ENCODE data around the gene CLASP1.
"Not testable (repeated sequence)": the region's sequence is repeated elsewhere in the genome, so short reads cannot be mapped to it uniquely, and the experiment has no call there.

Gene CLASP1

GRCh38 chr2:121333834-121334558 lies 315.3 kb downstream of the CLASP1 start:
- no peak for TF ChIP-seq GABPA (IDR thresholded peaks at IDR 0.05; ENCODE audit: low read depth)
- H3K27me3 ChIP-seq (ENCODE audit: insufficient read depth, poor library complexity, severe bottlenecking), result no peaks in the 10 kb centered on the region
- no peak overlapping the region for H3K27ac ChIP-seq (replicated peaks)
- no peak overlapping the region for H3K4me3 ChIP-seq (replicated peaks; ENCODE audit: insufficient read depth, low read length)
- no peak for DNase-seq (ENCODE audit: low read depth in 1 of 2, low spot score in 1 of 2)

- Histone ChIP-seq H3K27me3 (ENCODE audit: insufficient read depth, poor library complexity, severe bottlenecking) (no peaks in the 10 kb centered on the region), H3K4me3 (replicated peaks; ENCODE audit: insufficient read depth, low read length) (no peak overlapping the region), H3K27ac (replicated peaks) (no peak overlapping the region)
- no peak for DNase-seq (ENCODE audit: low read depth in 1 of 2, low spot score in 1 of 2)
- TF ChIP-seq CTCF (IDR thresholded peaks at IDR 0.05; ENCODE audit: insufficient read depth, low read length) (no peak), POLR2AphosphoS5 (IDR thresholded peaks at IDR 0.05; ENCODE audit: low read depth) (no peak), SPI1 (IDR thresholded peaks at IDR 0.05; ENCODE audit: borderline replicate concordance, low read depth) (no peak), GABPA (IDR thresholded peaks at IDR 0.05; ENCODE audit: low read depth) (no peak), REST (IDR thresholded peaks at IDR 0.05; ENCODE audit: insufficient replicate concordance, low read depth) (no peak)
Measured at GRCh38 chr2:121333231-121333630, 316.0 kb downstream of the CLASP1 start.

GRCh38 chr2:121331324-121331723 lies 317.9 kb downstream of the CLASP1 start:
- not testable (repeated sequence) for H3K27ac ChIP-seq (replicated peaks); H3K4me3 ChIP-seq (replicated peaks; ENCODE audit: insufficient read depth, low read length); H3K27me3 ChIP-seq (ENCODE audit: insufficient read depth, poor library complexity, severe bottlenecking); DNase-seq (ENCODE audit: low read depth in 1 of 2, low spot score in 1 of 2)

- TF ChIP-seq POLR2AphosphoS5 (IDR thresholded peaks at IDR 0.05; ENCODE audit: low read depth), result no peak
- TF ChIP-seq REST (IDR thresholded peaks at IDR 0.05; ENCODE audit: insufficient replicate concordance, low read depth), result no peak
- TF ChIP-seq CTCF (IDR thresholded peaks at IDR 0.05; ENCODE audit: insufficient read depth, low read length), result no peak
- TF ChIP-seq SPI1 (IDR thresholded peaks at IDR 0.05; ENCODE audit: borderline replicate concordance, low read depth), result no peak
- no peak for TF ChIP-seq GABPA (IDR thresholded peaks at IDR 0.05; ENCODE audit: low read depth)
- Histone ChIP-seq H3K4me3 (replicated peaks; ENCODE audit: insufficient read depth, low read length) (no peak overlapping the region), H3K27me3 (ENCODE audit: insufficient read depth, poor library complexity, severe bottlenecking) (no peaks in the 10 kb centered on the region), H3K27ac (replicated peaks) (no peak overlapping the region)
- DNase-seq (ENCODE audit: low read depth in 1 of 2, low spot score in 1 of 2), result no peak
Measured at GRCh38 chr2:121330921-121331320, 318.3 kb downstream of the CLASP1 start.

GRCh38 chr2:121329786-121330185 lies 319.5 kb downstream of the CLASP1 start:
- Histone ChIP-seq H3K27ac (replicated peaks) (no peak overlapping the region), H3K27me3 (ENCODE audit: insufficient read depth, poor library complexity, severe bottlenecking) (no peaks in the 10 kb centered on the region), H3K4me3 (replicated peaks; ENCODE audit: insufficient read depth, low read length) (no peak overlapping the region)
- DNase-seq (ENCODE audit: low read depth in 1 of 2, low spot score in 1 of 2), result no peak
- TF ChIP-seq POLR2AphosphoS5 (IDR thresholded peaks at IDR 0.05; ENCODE audit: low read depth) (no peak), GABPA (IDR thresholded peaks at IDR 0.05; ENCODE audit: low read depth) (no peak), SPI1 (IDR thresholded peaks at IDR 0.05; ENCODE audit: borderline replicate concordance, low read depth) (no peak), CTCF (IDR thresholded peaks at IDR 0.05; ENCODE audit: insufficient read depth, low read length) (no peak), REST (IDR thresholded peaks at IDR 0.05; ENCODE audit: insufficient replicate concordance, low read depth) (no peak)

Measured in HL-60 (cell line).